Measurements from ENCODE around the gene BEST4. TPM values are rescaled to one million over a fixed set of nuclear protein-coding genes. Genes with fewer than 3 reads are reported as not detected.

BEST4 gene
- total and polyA plus RNA-seq, 2 of the 8 experiments (the other 6 are each of a cell fraction or from before 2014, with no cell fraction given): 0.76 to 1.4 TPM

DNA sequence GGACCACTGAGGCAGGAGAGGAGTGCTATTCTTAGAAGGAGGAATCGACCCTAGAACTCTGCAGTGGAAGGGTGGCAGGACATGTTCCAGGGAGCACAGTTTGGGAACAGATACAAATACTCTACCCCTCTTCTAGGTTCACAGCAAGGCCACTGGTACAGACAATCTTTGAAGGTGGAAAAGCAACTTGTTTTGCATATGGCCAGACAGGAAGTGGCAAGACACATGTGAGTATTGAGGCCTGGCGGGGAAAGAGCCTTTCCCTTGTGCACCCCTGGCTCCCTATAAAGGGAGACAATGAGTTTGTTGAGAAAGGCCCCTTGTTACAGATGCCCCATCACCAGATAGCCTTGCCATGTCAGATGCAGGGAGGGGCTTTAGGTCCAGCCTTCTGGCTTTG lies 30.6 kb downstream of the BEST4 start:
- H3K14ac ChIP-seq (ENCODE audit: insufficient read length): no peak overlapping the region
- H4K8ac ChIP-seq (ENCODE audit: extremely low read depth, insufficient read depth, low read length): no peak overlapping the region
- DNase-seq (ENCODE audit: low read depth in 1 of 2, low spot score in 2 of 2) (no peak), FAIRE-seq (no peak)
- no peak overlapping the region for H2BK5ac ChIP-seq (ENCODE audit: low read depth, low read length)
- H3K79me1 ChIP-seq (ENCODE audit: low read depth, low read length): 0 out of 2 replicates have a peak, but pooled peaks cover 1% of the 10 kb centered on the region
- H3K27ac ChIP-seq (ENCODE audit: low read depth, low read length): no peak overlapping the region
- H3K4me1 ChIP-seq (replicated peaks in 1 of 4; ENCODE audit: control insufficient read depth in 3 of 4, insufficient read depth in 4 of 4, low read length in 3 of 4): no peaks in the 10 kb centered on the region
- no peak overlapping the region for H3K4me2 ChIP-seq (ENCODE audit: insufficient read depth in 1 of 2, low read depth in 2 of 2, low read length in 2 of 2)
- no peak overlapping the region for H3K18ac ChIP-seq (ENCODE audit: extremely low read depth, low read length)
- H3K36me3 ChIP-seq (ENCODE audit: control insufficient read depth in 2 of 4, insufficient read depth in 4 of 4, low read length in 3 of 4): peaks cover 64 to 92% (median 85%) of the 10 kb centered on the region in 4 experiments
- no peak overlapping the region for H2BK120ac ChIP-seq (replicated peaks; ENCODE audit: low read depth, low read length)
- 91% methylated on average over 2 of the region's 2 CpGs; no CpG with 5 or more reads in 1 of the 2 experiments for WGBS, 2 experiments (ENCODE audit: extremely low coverage in 1 of 2, insufficient coverage in 1 of 2, insufficient read length in 1 of 2, insufficient replicate concordance in 2 of 2, low coverage in 1 of 2, low lambda C conversion rate in 2 of 2, missing lambda C conversion rate in 1 of 2)
- H3K9me3 ChIP-seq (ENCODE audit: insufficient read depth in 2 of 2, low read depth in 1 of 2, low read length in 1 of 2): no peaks in the 10 kb centered on the region
- no peak overlapping the region for H2BK20ac ChIP-seq (ENCODE audit: low read length)
- no peak overlapping the region for H3K56ac ChIP-seq (replicated peaks; ENCODE audit: insufficient read length, low read depth, low read length)
- H2AK5ac ChIP-seq (ENCODE audit: low read depth, low read length): no peak overlapping the region
- no peaks in the 10 kb centered on the region for H3K27me3 ChIP-seq (replicated peaks in 1 of 4; ENCODE audit: control insufficient read depth in 3 of 4, extremely low read depth in 1 of 4, insufficient read depth in 3 of 4, low read length in 3 of 4)
- no peak overlapping the region for H3K4me3 ChIP-seq (ENCODE audit: extremely low read depth in 1 of 4, insufficient read depth in 2 of 4, low read depth in 3 of 4, low read length in 4 of 4)
- H3K23ac ChIP-seq (ENCODE audit: insufficient read length): no peak overlapping the region
- no peak overlapping the region for H4K91ac ChIP-seq (replicated peaks; ENCODE audit: insufficient read length, low read length)
- TF ChIP-seq RAD21 (IDR thresholded peaks at IDR 0.05 in 1 of 2, conservative IDR thresholded peaks at IDR 0.05 in 1 of 2; ENCODE audit: low read depth in 2 of 2, low read length in 2 of 2) (no peak), PHF8 (conservative IDR thresholded peaks at IDR 0.05; ENCODE audit: low read depth, low read length) (no peak), GABPA (IDR thresholded peaks at IDR 0.05; ENCODE audit: borderline replicate concordance, insufficient read depth, low read length) (no peak), JUN (IDR thresholded peaks at IDR 0.05; ENCODE audit: low read depth, low read length) (no peak), YY1 (IDR thresholded peaks at IDR 0.05; ENCODE audit: low read depth, low read length) (no peak), POU5F1 (IDR thresholded peaks at IDR 0.05; ENCODE audit: low read depth, low read length) (no peak), BACH1 (IDR thresholded peaks at IDR 0.05; ENCODE audit: low read length) (no peak), TCF12 (IDR thresholded peaks at IDR 0.05; ENCODE audit: low read depth, low read length) (no peak), EP300 (IDR thresholded peaks at IDR 0.05; ENCODE audit: borderline replicate concordance in 1 of 2, low read depth in 2 of 2, low read length in 2 of 2) (no peak), SRF (IDR thresholded peaks at IDR 0.05; ENCODE audit: low read depth, low read length) (no peak), BCL11A (IDR thresholded peaks at IDR 0.05; ENCODE audit: low read depth in 2 of 2, low read length in 2 of 2) (no peak), SIN3A (conservative IDR thresholded peaks at IDR 0.05 in 1 of 2, IDR thresholded peaks at IDR 0.05 in 1 of 2; ENCODE audit: low read depth in 1 of 2, low read length in 2 of 2) (no peak), CBX8 (IDR thresholded peaks at IDR 0.05; ENCODE audit: borderline replicate concordance, low read depth, low read length) (no peak), CHD2 (IDR thresholded peaks at IDR 0.05; ENCODE audit: low read length) (no peak)
- no peak overlapping the region for H2BK12ac ChIP-seq (ENCODE audit: low read depth, low read length)
- peaks cover 0 to 6% of the 10 kb centered on the region in 2 experiments for H4K20me1 ChIP-seq (replicated peaks in 1 of 2; ENCODE audit: control insufficient read depth in 1 of 2, insufficient read depth in 2 of 2, low read length in 2 of 2)
- no peak overlapping the region for H3K9ac ChIP-seq (replicated peaks in 1 of 4; ENCODE audit: extremely low read depth in 1 of 4, low read depth in 3 of 4, low read length in 3 of 4)
- no peaks in the 10 kb centered on the region for H3K23me2 ChIP-seq (ENCODE audit: low read depth, low read length)
- POLR2A ChIA-PET (ENCODE audit: partially characterized antibody): interaction anchor here (0.8 to 11.3 kb wide), 5 partner anchors 10 to 19 kb away, joined by 3 to 151 read pairs (median 29); partner anchors contain the start of genes KIF2C and RPS8
- no peak overlapping the region for H4K5ac ChIP-seq (ENCODE audit: insufficient read length, low read depth, low read length)
- H3K79me2 ChIP-seq (ENCODE audit: control insufficient read depth in 1 of 2, insufficient read depth in 2 of 2, low read length in 2 of 2): no peaks in the 10 kb centered on the region
- H3K4ac ChIP-seq (replicated peaks; ENCODE audit: insufficient read length, low read depth, low read length): no peak overlapping the region
- H2AFZ ChIP-seq (ENCODE audit: low read length): no peak overlapping the region
- CTCF ChIA-PET (ENCODE audit: partially characterized antibody): interaction anchor here (1.2 to 2.0 kb wide), 2 partner anchors 10 to 28 kb away, joined by 3 to 7 read pairs; no protein-coding TSS in a partner anchor
- H2BK15ac ChIP-seq (ENCODE audit: low read length): no peak overlapping the region
